Astrocyte of the cerebellum (primary cell): ENCODE measurements around the gene CHCHD1.

ENCODE experiments used
- DNase-seq: peaks from one replicate; pipeline ENCODE4 v3.0.0-alpha.2; 2011; ENCODE audit warnings: low read depth
- H3K4me3 ChIP-seq: 2 replicates; pipeline ENCODE4 v1.5.1; 2011; ENCODE audit warnings: mild to moderate bottlenecking, low read depth, low read length, moderate library complexity
- in situ Hi-C: cut with HindIII; loops from 2 replicates; pipeline ENCODE4 v1.10.0; 2017; ENCODE audit warnings: low sequenced_read_pairs
- TF ChIP-seq, protein P1 (sequence below): IDR thresholded peaks from 2 replicates; pipeline ENCODE4 v1.5.1; 2012; ENCODE audit warnings: low read length, low read depth, moderate library complexity, mild to moderate bottlenecking; ENCODE audit errors: missing control alignments

The CHCHD1 gene

DNA sequence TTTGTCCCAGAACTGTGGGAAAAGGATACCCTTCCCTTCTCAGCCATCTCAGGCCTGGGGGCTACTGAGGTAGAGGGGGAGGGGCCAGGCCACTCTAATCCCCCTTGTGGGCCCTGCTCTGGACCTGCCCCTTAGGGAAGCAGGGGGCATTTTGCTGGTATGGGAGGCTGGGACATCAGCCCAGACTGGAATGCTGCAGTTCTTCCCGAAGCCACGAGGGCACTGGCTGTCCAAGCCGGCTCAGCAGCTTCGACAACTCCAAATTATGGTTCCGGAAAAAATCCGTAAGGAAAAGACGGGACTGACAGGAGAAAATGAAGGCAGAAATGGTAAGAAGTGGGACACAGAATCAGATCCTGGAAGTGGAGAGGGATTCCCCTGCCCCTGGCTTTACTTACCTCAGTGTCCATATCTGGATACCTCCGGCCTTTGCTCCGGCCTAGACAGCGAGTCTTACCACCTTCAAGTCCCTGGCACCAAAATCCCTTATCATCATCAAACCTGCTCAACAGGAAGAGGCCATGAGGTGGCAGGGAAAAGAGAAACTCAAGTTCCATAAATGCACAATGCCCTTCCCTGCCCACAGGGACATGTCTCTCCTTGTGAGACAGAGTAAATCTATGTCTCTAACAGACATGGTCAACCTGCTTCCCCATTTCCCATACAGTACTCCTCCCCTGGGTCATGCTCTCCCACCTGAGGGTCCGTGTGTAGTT, 20.6 kb downstream of the CHCHD1 start:
- in situ Hi-C loops, result no loop called here
- no peak for DNase-seq
- TF ChIP-seq, protein P1, sequence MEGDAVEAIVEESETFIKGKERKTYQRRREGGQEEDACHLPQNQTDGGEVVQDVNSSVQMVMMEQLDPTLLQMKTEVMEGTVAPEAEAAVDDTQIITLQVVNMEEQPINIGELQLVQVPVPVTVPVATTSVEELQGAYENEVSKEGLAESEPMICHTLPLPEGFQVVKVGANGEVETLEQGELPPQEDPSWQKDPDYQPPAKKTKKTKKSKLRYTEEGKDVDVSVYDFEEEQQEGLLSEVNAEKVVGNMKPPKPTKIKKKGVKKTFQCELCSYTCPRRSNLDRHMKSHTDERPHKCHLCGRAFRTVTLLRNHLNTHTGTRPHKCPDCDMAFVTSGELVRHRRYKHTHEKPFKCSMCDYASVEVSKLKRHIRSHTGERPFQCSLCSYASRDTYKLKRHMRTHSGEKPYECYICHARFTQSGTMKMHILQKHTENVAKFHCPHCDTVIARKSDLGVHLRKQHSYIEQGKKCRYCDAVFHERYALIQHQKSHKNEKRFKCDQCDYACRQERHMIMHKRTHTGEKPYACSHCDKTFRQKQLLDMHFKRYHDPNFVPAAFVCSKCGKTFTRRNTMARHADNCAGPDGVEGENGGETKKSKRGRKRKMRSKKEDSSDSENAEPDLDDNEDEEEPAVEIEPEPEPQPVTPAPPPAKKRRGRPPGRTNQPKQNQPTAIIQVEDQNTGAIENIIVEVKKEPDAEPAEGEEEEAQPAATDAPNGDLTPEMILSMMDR, result no peak
- no peak overlapping the region for H3K4me3 ChIP-seq

DNA sequence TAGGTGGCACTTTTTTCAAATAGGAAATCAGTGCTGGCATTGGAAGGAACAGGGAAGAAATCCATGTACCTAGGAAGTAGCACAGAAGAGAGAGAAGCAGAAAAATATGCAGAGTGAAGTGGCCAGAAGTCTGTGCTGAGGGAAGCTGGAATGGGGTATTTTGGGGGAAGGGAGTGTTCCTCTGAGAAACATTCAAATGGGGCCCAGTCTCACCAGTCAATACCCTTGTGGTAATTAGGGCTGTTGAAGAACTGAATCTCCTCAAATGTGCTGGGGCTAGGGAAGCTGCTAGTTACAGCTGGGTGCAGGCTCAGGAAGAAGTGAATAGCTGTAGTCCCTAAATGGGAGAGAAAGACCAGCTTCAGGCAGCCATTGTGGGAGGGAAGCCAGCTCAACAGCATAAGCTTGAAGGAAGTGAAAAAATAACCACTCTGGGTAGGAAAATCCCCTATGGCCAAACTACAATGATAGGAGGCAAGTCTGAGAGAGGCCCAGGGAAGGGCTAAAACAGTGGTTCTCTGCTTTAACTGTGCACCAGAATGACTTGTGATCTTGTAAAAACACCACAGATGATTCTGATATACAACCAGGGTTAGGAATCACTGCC, 21.9 kb downstream of the CHCHD1 start:
- TF ChIP-seq, protein P1, result no peak
- DNase-seq, result no peak
- H3K4me3 ChIP-seq, result no peak overlapping the region
- in situ Hi-C loops, result no loop called here

DNA sequence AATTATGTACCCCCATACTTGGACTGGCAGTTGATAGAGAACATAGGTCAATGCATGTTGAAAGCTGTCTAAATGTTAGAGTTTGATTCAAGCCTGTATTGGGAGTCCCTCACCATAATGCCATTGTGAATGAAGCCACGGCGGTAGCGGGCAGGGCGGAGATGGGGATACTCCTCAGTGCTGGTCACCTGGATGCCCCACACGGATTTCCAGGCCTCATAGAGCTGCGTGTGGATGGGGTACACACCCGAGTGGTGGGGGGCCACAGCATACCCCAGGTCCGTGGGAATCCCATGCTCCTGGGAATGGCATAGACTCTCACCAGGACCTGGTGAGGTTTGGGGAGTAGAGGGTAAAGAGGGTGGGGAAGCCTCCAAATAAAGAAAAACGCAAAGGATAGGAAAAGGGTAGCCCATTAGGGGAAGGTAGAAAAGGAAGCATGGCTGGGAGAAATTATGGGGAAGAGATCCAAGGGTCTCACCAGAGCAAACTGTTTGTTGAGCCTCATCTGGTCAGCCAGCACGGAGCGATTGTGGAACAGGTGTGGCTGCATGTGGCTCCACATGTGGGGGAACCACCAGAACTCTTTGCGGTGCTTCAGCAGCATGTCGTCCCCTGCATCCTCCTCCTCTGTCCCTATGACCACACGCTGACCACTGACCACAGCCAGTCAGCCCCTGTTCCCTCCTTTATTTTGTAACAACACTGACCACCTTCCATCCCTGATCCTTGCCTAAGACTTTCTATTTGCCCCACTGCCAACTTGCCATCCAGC, 24.5 kb downstream of the CHCHD1 start:
- in situ Hi-C loops, result no loop called here
- DNase-seq, result no peak
- H3K4me3 ChIP-seq, result no peak overlapping the region
- TF ChIP-seq, protein P1, result no peak

- TF ChIP-seq, protein P1, result no peak
- in situ Hi-C loops, result no loop called here
- no peak overlapping the region for H3K4me3 ChIP-seq
- DNase-seq, result no peak
Observed at GRCh38 chr10:73807471-73807870, 25.6 kb downstream of the CHCHD1 start.

DNA sequence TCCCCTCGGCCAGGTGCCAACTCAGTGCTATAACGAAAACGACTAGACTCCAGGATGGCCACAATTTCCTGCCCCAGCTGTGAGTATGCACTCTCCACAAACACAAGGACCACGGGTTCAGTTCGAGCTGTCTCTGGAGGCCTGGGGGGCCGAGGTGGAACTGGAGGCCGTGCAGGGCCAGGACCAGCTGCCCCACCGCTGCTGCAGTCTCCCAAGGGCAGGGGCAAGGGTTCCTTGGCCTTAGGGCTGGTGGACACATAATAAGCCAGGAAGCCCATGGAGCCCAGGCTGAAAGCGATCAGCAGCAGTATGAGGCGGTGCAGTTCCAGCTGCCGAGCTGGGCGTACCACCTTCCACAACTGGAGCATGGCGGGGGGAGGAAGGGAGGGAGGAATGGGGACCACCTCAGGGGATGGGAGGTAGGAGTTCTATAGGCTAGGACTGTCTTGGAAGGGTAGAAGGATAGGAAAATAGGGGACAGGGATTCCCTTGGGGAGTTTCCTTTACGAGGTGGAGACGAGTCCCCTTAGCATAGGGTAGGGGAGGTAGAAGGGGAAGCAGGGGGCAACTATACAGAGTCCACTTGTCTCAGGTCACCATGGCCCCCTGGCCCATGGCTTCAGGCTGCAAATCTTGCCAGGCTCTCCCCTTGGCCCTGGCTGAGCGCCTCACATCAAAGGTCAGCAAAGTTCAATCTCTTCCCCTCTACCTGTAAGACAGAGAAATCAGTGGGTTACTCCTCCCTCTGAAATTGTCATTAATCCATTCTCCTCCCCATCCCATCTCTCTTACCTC, 26.4 kb downstream of the CHCHD1 start:
- DNase-seq, result no peak
- in situ Hi-C loops, result no loop called here
- TF ChIP-seq, protein P1, result no peak
- no peak overlapping the region for H3K4me3 ChIP-seq
